Effector CD4-positive, alpha-beta T cell (primary cell): ENCODE results near the gene MLLT1.
A peak's percentile ranks its signal among the peaks of the same experiment; 100 is the strongest.

ENCODE experiments used
- DNase-seq: peaks from one replicate; pipeline ENCODE4 v3.0.0-alpha.2; 2020

The MLLT1 gene

DNA sequence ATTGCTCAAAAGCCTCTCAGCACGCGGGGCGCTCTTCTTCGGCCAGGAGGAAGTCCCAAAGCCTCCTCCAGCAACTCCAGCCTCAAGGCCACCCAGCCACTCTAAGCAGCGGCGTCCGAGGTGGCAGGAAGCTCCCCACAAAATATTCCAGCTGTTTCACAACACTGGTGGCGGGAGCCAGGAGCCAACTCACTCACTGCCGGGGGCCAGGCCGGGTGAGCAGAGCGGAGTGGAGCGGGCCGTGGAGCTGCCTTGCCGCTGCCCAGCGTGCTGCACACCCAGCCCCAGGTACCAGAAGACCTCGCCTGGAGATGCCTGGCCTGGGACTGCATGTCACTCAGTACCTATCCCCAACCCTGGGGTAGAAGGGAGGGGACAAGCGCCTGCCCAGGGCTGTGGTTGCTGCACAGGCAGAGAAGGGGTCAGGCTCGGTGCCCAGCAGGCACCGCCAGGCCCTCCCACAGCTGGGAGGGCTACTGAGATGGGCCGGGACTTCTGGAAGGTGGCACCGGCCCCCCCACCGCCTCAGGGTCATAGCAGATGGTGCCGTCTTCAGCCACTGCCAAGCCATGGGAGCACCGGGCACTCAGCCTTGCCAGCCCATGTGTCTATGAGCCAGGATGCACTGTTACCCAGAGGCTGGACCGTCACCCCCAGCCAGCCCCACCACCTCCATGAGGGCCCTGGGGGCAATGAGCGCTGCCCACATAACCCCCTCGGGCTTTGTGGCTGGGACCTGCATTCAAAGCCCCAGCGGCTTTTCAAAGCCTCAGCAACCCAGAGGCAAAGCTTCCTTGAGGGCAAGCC lies 59.2 kb downstream of the MLLT1 start:
- DNase-seq = no peak

DNA sequence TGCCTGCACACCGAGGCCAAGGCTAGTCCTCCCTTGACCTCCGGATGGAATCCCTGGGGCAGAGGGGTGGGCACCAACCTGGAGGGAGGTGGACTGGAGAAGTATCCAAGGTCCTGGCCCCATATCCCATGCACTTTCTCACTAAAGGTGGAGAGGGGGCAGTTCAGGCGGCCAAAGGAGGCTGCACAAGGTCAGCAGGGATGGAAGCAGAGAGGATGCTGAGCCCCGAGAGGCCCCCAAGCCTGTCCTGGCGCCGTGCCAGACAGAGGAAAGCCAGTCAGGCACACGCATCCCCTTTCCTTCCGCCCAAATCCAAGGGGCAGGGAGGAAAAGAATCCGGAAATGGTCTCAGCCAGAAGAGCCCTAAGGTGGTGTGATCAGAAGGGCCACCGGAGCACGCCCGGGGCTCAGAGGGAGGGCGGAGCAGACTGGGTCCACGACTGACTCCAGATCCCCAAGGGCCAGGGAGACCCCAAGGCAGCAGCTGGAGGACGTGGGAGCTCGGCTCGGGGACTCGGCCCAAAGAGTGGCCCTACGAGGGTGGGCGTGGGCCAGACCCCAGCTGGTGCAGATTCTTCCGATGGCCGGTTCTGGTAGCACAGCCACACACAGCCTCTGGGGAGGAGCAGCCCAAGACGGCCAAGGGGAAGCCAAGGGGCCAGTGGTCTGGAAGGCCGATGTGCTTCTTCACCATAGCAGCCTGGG lies 60.0 kb downstream of the MLLT1 start:
- no peak for DNase-seq

DNA sequence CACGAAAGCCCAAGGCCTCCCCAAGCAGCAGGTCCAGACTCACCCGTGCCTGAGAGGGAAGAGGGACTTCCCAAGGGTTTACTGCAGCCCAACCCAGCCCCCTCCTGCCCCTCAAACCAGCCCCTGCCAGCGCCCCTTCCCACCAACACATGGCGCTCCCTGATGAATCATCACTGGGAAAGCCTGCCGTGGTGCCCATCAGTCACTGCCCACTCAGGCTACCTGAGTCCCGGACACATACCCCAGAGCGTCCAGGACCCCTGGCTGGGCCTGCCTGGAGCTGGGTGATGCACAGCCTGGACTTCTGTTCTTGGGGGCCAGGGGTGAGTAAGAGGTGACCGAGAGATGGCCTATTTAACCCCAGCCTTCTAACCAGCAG lies 60.6 kb downstream of the MLLT1 start:
- no peak for DNase-seq

DNA sequence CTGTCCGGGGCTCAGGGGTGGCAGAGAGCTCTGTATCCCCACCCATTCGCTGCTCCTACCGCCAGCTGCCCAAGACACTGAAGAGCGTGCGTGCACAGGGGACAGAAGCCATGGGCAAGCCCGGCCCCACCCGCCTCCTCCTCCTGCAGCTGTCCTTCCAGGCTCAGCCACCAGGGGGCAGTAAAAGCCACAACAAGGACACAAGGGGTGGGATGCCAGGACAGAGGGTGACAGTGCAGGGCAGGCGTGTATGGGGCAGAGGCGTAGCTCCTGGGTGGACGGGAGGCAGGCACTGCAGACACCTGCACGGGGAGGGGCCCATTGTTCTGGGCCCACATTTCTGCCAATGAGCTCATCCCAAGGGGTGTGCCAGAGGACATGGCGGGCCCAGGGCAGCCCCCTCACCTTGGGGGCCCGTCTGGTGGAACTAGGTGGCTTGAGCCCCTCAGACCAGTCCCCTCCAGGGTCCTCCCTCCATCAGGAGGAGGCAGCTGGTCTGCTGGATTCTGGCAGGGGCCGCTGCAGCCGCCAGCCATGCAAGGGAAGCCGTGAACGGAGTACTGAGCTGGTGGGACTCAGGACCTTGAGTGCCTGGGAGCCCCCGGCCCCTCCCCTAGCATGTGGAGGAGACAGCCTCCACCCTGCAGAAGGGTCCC lies 61.2 kb downstream of the MLLT1 start:
- peak; percentile 74 for DNase-seq

DNA sequence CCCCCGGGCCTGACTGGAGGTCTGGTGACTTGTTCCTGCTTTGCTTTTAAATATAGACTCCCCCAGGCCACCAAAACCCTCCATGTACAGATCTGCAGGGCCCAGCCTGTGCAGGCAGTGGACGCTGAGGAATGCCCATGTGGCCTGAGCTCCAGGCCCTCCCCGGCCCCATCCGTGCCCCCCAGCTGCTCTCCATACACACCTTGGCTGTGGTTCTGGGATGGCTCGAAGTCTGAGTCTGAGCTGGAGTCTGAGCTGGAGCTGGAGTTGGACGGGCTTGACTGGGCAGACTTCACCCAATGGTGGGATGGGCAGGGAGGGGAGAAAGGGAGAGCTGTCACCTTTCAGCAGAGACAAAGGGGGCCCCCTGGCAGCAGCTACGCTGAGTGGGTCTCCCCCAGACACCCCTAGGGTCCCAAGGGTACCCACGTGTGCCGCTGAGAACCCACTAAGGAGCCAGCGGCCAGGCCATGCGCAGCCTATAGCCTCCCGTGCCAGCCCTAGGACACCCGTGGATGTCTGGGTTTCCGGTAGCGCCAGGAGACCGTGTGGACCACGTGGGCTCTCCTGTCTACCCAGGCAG lies 61.9 kb downstream of the MLLT1 start:
- DNase-seq = no peak

DNA sequence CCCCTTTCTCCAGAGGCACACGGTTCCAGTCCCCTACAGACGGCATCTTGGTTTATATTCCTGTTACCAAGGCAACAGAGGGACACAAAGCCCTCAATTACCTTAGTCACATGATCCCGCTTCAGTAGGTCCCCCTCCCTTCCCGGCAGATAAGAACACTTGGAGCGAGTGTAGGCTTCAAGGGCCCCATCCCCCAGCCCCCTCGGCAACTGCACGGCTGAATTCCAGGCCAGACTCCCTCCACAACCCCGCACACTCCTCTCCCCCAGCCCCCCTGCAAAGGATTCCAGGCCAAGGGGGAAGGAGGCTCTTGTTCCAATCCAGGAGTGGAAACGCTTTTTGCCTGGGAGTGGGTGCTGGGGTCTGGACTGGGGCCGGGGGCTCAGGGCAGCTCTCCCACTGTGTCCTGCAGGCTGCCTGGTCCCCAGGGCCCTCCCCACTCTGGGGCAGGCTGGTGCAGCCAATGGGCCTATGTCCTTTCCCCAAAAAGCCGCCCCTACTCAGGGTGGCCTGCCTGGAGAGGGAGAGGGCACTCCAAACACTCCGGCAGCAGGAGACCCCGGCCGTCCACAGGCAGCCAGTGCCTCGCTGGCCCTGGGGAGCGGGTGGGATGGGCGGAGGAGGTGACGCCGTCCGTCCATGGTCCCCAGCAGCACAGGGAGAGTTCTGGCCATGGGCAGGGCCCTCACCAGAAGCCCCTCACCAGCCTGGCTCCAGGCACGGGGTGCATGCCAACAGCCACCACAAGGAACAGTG lies 62.6 kb downstream of the MLLT1 start:
- DNase-seq = no peak

DNA sequence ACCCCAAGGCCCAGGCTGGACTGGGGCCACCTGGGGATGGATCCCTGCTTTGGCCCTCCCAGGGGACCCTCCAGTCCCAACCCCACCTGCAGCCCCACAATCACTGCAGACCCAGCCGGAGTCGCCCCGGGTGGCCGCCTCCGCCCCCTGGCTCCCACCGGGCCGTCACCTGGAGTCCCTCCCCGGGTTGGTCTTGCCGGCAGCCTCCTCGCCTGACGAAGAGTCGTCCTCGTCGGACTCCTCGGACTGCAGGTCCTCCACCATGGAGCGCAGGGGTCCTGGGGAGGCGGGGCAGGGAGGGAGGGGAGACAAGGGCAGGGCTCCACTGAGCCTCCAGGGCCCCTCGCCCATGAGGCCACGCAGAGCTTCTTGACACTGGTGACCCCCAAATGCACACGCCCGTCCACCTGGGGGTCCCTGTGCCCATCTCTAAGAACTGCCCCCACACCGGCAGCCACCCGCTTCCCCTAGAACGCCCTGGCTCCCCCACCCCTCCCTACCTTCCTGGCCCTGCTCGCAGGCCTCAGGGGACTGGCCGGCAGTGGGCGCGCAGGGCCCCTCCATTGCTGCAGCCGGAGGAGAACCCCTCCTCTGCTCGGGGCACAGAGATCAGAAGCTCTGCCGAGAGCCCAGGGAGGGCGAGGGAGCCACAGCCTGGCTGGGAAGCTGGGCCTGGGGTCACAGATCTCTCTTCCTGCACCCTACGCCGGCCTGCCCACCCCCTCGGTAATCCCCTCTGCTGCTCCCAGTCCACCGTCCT lies 63.4 kb downstream of the MLLT1 start:
- DNase-seq = no peak

DNA sequence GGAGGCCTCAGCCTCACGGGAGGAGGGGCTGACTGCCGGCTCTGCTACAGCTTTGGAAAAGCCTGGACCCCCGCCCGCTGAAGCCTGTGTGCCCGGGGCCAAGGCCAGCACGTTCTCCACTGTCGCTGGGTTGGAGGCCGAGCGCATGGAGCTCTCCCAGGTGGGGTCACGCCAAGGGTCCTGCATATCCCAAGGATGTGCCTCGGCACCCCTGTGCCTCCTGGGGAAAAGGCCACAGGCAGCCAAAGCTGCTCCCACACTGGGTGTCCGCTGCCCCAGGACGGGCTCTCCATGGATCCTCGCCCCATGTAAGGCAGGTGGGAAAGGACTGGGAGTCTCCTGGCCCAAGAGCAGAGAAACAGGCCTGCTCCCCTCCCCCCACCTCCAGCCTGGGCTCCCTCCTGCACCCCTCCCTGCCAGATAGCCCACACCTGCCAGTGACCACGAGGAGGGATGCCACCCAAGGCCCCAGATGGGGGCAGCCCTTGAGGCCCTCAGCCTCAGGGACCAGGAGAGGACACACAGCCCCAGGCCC lies 64.0 kb downstream of the MLLT1 start:
- DNase-seq = no peak

DNA sequence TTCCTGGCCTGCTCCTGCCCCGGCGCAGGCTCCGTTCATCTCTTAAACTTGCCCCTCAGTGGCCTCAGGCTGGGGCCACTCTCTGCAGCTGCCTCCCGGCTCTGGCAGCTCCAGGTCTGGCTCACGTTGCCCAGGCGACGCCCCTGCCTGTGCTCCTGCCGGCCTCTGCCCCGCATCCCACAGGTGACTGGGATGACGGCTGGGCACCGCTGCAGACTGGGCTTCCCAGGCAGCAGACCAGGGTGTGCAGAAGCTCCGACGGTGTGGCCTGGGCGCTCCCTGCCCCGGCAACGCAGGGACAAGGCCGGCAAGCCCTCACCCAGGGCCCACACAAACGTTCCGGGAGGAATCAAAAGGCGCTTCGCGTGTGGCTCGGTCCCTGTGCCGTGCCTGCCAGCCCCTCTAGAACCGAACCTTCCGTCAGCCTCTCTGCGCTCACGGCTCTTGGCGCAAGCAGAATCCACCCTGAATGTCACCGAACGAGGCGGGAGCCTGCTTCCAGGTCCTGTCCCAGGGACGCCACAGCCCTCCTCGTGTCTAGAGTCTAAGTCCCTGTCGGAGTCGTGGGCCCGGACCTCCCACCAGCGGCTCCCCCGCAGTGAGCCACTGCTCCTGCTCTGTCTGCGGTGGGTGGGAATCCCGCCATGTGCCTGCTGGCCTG lies 64.8 kb downstream of the MLLT1 start:
- no peak for DNase-seq

DNA sequence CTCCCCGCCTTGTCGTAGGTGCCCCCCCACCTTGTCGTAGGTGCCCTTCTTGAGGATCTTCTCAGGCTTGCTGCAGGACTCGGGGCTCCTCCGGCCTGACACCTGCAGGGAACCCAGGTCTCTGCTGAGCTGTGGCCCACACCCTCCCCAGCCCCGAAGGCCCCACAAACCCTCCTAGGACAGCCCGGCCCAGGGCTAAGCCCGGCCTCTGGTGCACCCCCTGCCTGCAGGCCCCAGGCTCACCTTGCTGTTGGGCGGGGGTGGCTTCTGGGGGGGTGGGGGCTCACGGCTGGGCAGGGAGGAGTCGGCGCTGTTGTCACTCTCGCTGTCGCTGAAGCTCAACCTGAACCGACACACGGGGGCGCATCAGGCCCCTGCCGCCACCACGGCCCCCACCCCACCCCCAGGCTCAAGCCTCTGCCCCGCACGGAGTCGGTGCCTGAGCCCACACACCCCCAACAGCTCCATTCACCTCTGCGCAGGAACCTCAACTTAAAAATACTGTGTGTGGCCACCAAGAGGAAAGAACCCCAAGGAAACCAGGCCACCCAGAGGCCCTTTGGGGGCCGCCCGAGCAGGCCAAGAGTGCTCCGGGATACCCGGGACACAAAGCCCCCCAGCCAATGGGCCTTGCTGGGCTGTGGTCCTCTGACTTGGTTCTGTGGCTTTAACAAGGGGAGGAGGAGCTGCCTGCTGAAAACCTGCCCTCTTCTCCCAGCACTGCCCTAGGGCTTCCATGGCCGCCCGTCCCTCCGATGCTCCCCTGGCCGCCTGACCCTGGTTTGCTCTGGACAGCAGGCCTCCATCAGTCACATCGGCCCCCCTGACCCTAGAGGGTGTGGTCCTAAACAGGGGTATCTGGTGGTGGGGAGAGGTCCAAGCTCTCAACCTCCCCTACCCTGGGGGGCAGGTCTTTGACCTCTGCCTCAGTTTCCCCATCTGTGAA lies 65.8 kb downstream of the MLLT1 start:
- DNase-seq = no peak

DNA sequence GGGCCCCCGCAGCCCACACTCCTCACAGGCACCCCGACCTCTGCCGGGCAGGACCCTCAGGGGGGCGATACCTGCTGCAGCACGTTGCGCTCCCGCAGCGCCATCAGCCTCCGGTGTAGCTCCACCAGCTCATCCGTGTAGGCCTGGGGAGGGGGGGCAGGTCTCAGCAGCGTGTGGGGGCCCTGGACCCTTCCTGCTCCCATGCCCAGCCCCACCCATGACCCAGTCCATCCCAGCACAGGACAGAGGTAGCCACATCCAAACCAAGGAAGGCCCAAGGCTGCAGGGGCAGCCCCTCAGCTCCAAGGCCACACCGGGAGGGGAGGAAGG lies 66.5 kb downstream of the MLLT1 start:
- DNase-seq = no peak

DNA sequence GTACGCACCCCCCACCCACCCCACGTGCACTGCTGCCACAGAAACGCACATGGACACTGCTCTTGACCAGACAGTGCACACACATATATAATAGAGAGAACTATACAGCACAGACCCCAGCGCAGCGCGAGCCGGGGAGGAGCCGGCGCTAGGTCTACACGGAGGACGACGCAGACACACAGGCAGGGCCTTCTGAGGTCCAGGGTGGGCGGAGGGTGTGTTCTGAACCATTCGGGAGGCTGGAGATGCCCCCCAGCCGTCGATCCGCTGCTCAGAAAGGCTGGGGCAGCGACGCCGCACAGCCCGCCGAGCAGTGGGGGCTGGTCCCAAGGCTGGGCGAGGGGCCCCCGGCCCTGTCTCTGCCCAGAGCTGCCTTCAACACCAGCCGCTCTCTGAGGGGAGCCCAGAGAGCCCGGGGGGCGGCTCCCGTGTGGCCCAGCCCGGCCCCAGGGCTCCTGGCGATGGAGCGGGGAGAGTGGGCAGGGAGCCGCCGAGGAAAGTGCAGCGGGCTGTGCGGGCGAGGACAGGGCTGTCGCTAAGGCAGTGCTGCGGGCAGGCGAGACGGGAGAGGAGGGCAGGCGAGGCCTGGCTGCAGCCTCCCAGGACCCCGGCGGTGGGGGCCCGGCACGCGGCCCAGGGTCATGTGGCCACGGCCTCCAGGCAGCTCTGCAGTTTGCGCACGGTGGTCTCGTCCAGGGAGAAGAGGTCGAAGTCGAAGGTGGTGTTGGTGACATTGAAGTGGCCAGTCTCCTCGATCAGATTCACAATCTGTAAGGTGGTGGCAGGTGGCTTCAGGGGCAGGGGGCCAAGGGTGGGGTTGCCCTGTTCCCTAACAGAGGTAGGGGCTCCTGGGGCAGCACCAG lies 67.1 kb downstream of the MLLT1 start:
- no peak for DNase-seq

DNA sequence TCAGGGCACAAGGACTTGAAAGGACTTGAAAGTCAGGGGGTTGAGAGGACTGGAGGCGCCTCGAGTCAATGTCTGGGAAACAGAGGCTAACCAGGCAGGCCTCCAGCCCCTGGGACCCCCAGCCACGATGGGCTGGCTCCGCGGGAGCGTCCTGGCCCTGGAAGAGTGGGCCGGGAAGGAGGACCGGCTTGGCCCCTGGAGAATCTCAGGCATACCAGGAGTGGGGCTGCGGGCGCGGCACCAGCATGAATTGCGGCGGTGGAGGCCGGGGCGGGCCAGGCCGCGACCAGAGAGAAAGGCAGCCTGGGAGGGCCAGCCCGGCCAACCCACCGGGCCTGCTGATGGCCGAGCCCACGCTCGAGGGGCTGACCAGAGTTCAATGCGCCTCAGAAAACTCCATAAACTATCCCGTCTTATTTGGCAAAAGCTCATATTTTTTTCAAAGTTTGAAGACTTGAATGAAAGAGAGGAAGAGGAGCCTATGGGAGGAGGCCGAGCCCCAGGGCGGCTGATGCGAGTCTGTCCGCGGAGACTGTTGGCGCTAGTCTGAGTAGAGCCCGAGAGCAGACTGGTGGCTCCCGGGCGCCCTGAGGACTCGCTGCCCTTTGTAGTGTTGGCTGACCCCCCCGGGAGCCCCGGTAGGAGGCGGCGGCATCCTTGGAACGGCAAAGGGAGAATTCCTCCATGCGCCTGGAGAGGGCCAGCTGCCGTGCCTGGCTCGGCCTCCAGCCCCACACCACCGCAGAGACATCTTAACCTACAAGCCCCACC lies 68.0 kb downstream of the MLLT1 start:
- DNase-seq = no peak

DNA sequence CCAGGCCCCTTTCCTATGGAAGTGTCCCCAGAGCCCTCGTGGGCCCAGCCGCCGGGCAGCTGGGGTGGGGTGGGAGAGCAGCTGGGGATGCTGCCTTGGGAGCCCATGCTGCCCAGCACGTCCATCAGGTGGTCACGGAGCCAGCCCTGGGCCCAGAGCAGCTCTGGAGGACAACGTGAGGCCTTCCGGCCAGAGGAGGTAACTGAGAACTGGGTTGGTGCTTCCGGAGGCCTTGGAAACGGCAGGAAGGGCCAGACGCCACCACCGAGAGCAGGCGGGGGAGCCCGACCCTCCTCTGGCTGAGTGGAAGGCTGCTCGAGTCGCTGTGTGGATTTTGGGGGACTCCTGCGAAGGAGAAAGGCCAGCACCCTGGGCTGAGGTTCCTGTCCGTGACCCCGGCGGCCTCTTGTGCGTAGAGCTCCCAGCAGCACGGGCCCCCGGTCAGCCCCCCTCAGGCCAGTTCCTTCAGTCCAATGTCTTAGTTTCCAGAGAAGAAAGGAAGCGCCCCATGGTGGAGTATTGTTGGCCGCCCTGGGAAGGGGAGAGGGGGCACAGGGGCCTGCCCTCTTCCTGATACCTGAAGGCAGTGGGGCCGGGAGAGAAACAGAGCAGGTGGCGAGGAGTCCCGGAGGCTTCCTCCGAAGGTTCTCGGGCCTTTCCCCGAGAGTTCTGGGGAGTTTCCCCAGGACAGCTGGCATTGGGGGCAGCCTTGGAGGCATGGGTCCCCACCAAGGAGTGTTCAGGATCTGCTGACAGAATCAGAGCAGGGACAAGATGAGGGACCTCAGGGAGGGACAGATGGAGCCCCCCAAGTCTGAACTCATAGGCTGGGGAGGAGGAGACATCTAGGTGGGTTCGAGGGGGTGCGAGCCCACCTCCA lies 68.8 kb downstream of the MLLT1 start:
- no peak for DNase-seq

DNA sequence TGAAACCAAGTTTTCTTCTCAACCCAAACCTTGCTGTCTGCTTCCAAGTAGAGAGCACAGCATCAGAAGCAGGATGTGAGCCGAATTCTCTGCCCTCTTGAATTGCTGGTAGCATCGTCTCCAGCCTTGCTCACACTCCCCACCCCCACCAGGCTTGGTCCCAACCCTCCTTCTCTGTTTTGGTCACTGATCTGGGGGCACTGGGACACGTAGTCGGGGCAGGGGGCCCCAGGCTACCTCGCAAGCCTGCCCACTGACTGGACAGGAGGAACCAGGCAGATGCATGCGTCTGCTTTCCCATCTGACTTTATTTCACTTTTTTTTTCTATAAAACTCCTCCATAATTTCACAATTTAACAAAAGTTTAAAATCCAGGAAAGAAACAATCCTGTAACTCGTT lies 69.7 kb downstream of the MLLT1 start:
- no peak for DNase-seq

DNA sequence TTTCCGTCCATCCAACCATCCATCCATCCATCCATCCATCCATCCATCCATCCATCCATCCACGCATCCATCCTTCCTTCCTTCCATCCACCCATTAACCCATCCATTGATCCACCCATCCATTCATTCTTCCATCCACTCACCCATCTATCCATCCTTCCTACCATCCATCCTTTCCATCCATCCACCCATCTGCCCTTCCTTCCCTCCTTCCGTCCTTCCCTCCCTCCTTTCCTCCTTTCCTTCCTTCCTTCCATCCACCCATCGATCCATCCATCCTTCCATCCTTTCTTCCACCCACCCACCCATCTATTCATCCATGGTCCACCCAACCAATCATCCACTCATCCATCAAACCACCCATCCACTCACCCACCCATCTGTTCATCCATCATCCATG lies 70.1 kb downstream of the MLLT1 start:
- DNase-seq = no peak

DNA sequence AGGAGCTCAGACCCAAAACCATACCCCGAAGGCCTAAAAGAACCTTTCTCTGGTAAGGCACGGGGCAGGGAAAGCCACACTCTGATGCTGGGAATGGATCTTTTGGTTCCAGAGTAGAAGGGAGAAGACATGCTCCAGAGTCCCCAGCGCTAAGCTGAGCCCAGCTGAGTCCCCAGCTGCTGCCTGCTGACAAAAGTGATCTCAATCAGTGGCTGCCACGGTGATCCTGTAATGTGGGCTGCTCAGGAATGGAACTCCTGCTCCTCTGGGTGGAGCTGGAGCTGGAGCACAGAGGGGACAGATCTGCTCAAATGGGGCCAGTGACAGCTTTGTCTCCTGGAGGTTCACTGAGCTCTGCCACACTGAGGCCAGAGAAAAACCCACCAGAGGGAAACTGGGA lies 70.5 kb downstream of the MLLT1 start:
- DNase-seq = no peak
